CD4-positive, alpha-beta memory T cell (primary cell): ENCODE data around the gene EML1. TPM values are rescaled to one million over a fixed set of nuclear protein-coding genes. Genes with fewer than 3 reads are reported as not detected.

ENCODE experiments used
- CTCF ChIA-PET: fragments of 350-600 bp; sonication (Branson Sonifier 250); formaldehyde crosslinking; loops from one replicate; lab custom pipeline; 2021; ENCODE audit warnings: inconsistent platforms; ENCODE audit not compliant: partially characterized antibody; lab: Charles Lee
- POLR2A ChIA-PET: fragments of 350-600 bp; sonication (Branson Sonifier 250); formaldehyde crosslinking; loops from one replicate; lab custom pipeline; 2021; ENCODE audit not compliant: partially characterized antibody; lab: Charles Lee
- DNase-seq, 5 donors: peaks; one replicate each; pipeline versions ENCODE4 v3.0.0 to v3.0.0-alpha.2; 2020 to 2022; ENCODE audit warnings: mixed read lengths in 1 of 5
- H3K27ac ChIP-seq: one replicate; pipeline ENCODE4 v1.7.0; 2013; ENCODE audit warnings: low read depth, low read length
- H3K27me3 ChIP-seq: 2 replicates; pipeline ENCODE4 v1.7.0; 2013; ENCODE audit warnings: mild to moderate bottlenecking, low read length, moderate library complexity; ENCODE audit not compliant: insufficient read depth
- H3K36me3 ChIP-seq: 2 replicates; pipeline ENCODE4 v1.7.0; 2013; ENCODE audit warnings: mild to moderate bottlenecking, low read length, moderate library complexity; ENCODE audit not compliant: insufficient read depth
- H3K4me1 ChIP-seq: 2 replicates; pipeline ENCODE4 v1.7.0; 2013; ENCODE audit warnings: mild to moderate bottlenecking, low read length, moderate library complexity; ENCODE audit not compliant: insufficient read depth
- H3K4me3 ChIP-seq, 2 donors: one replicate each; pipeline ENCODE4 v1.7.0; 2013; ENCODE audit warnings: low read length in 2 of 2, mild to moderate bottlenecking in 1 of 2
- H3K9me3 ChIP-seq, 2 donors: one replicate each; pipeline ENCODE4 v1.7.0; 2013; ENCODE audit warnings: low read length in 2 of 2, control low read depth in 1 of 2; ENCODE audit not compliant: control insufficient read depth in 1 of 2
- H3K27ac Mint-ChIP-seq, 7 donors: one replicate each; pipeline ENCODE4 v1.8.0; 2020 to 2021; ENCODE audit warnings: mixed read lengths in 7 of 7, mild to moderate bottlenecking in 6 of 7, inconsistent platforms in 3 of 7, moderate library complexity in 3 of 7
- H3K27me3 Mint-ChIP-seq, 2 donors: one replicate each; pipeline ENCODE4 v1.8.0; 2020 to 2021; ENCODE audit warnings: mixed read lengths in 2 of 2
- H3K36me3 Mint-ChIP-seq, 2 donors: one replicate each; pipeline ENCODE4 v1.8.0; 2020 to 2021; ENCODE audit warnings: mixed read lengths in 2 of 2, inconsistent platforms in 1 of 2, mild to moderate bottlenecking in 1 of 2
- H3K4me1 Mint-ChIP-seq, 4 donors: one replicate each; pipeline ENCODE4 v1.8.0; 2020 to 2021; ENCODE audit warnings: mixed read lengths in 4 of 4, mild to moderate bottlenecking in 1 of 4
- H3K4me3 Mint-ChIP-seq, 8 donors: one replicate each; pipeline ENCODE4 v1.8.0; 2020 to 2021; ENCODE audit warnings: mixed read lengths in 8 of 8, mild to moderate bottlenecking in 7 of 8, moderate library complexity in 6 of 8, inconsistent platforms in 3 of 8
- H3K9me3 Mint-ChIP-seq, 8 donors: one replicate each; pipeline ENCODE4 v1.8.0; 2020 to 2021; ENCODE audit warnings: mixed read lengths in 8 of 8, mild to moderate bottlenecking in 5 of 8, inconsistent platforms in 3 of 8, moderate library complexity in 1 of 8
- intact Hi-C: fragments of 100-400 bp; cut with micrococcal nuclease; formaldehyde crosslinking; loops from one replicate; pipeline ENCODE4 v1.15.1; 2023
- polyA plus RNA-seq, 2 donors: library from polyadenylated mRNA; unstranded; fragments of 300-500 nt; fragmentation: Illumina TruSeq; gene quantifications; one replicate each; pipeline ENCODE4 v1.2.3, GENCODE V29; 2021
- total RNA-seq, 2 experiments: library from RNA; stranded (reverse); gene quantifications; one replicate each; pipeline ENCODE4 v1.2.3, GENCODE V29; 2021

Gene EML1
- total and polyA plus RNA-seq, 4 experiments from 2014 or later, result 0.22 to 0.23 TPM; not detected in 2

GRCh38 chr14:99891900-99892299 lies 98.7 kb downstream of the EML1 start:
- Histone ChIP-seq H3K36me3 (no peaks in the 10 kb centered on the region), H3K27ac (no peak overlapping the region), H3K4me3 (no peak overlapping the region), H3K9me3 (no peaks in the 10 kb centered on the region), H3K27me3 (no peaks in the 10 kb centered on the region), H3K4me1 (no peaks in the 10 kb centered on the region)
- Mint-ChIP-seq H3K9me3 (no peaks in the 10 kb centered on the region), H3K27me3 (peaks cover 6 to 7% of the 10 kb centered on the region in 2 donors), H3K4me1 (no peaks in the 10 kb centered on the region), H3K36me3 (no peaks in the 10 kb centered on the region), H3K27ac (no peak overlapping the region), H3K4me3 (no peak overlapping the region)
- ChIA-PET CTCF (interaction anchor here (0.8 to 1.1 kb wide), 2 partner anchors 8 to 9 kb away, joined by 3 to 5 read pairs; no protein-coding TSS in a partner anchor), POLR2A (no interaction called here)
- intact Hi-C loops, result no loop called here
- DNase-seq, result no peak

- H3K4me3 Mint-ChIP-seq, result no peak overlapping the region
- peaks cover 6 to 8% of the 10 kb centered on the region in 2 donors for H3K27me3 Mint-ChIP-seq
- H3K9me3 ChIP-seq, result no peaks in the 10 kb centered on the region
- no peaks in the 10 kb centered on the region for H3K4me1 ChIP-seq
- CTCF ChIA-PET, result interaction anchor here (0.8 to 1.1 kb wide), 2 partner anchors 8 to 10 kb away, joined by 3 to 5 read pairs; no protein-coding TSS in a partner anchor
- no peaks in the 10 kb centered on the region for H3K4me1 Mint-ChIP-seq
- H3K4me3 ChIP-seq, result no peak overlapping the region
- H3K27me3 ChIP-seq, result no peaks in the 10 kb centered on the region
- no peaks in the 10 kb centered on the region for H3K36me3 ChIP-seq
- H3K9me3 Mint-ChIP-seq, result no peaks in the 10 kb centered on the region
- no peaks in the 10 kb centered on the region for H3K36me3 Mint-ChIP-seq
- POLR2A ChIA-PET, result no interaction called here
- no peak overlapping the region for H3K27ac ChIP-seq
- intact Hi-C loops, result no loop called here
- no peak overlapping the region for H3K27ac Mint-ChIP-seq
- no peak for DNase-seq
These were observed 99.2 kb downstream of the EML1 start for GRCh38 chr14:99892406-99892805.

- Mint-ChIP-seq H3K9me3 (no peaks in the 10 kb centered on the region), H3K27me3 (peaks cover 2 to 6% of the 10 kb centered on the region in 2 donors), H3K4me1 (no peaks in the 10 kb centered on the region), H3K4me3 (no peak overlapping the region), H3K27ac (no peak overlapping the region), H3K36me3 (no peaks in the 10 kb centered on the region)
- H3K36me3 ChIP-seq, result no peaks in the 10 kb centered on the region
- H3K27ac ChIP-seq, result no peak overlapping the region
- no peak overlapping the region for H3K4me3 ChIP-seq
- CTCF ChIA-PET, result interaction anchor here (0.7 to 2.6 kb wide), 6 partner anchors 8 to 21 kb away, joined by 3 to 20 read pairs (median 4); no protein-coding TSS in a partner anchor
- intact Hi-C loops, result no loop called here
- H3K9me3 ChIP-seq, result no peaks in the 10 kb centered on the region
- no peak for DNase-seq
- H3K27me3 ChIP-seq, result no peaks in the 10 kb centered on the region
- POLR2A ChIA-PET, result no interaction called here
- H3K4me1 ChIP-seq, result no peaks in the 10 kb centered on the region
These were observed 103.1 kb downstream of the EML1 start for GRCh38 chr14:99896361-99896760.

DNA sequence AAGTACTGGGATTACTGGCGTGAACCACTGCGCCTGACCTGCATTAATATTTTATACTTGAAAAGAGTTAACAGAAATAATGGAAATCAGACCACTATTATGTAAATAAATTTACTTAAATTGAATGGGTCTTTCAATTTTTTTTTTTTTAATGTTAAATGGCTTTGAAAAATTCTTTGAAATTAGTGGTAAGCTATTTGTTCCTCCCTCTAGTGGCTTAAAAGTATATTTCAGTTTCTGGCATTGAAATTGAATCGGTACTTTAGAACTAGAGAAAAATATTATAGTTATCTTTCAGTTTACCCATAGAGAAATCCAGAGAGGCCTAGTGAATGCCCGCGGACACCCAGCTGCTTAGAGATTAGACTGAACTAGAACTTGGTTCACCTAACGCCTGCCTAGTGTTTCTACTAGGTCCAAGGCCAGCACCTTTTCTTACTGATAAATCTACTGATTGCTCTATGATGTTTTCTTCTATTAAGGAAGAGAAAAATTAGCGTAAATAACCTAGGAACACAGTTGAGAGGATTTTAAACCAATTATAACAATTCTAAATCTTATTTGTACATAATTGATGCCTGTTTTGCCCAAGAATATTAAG lies 106.5 kb downstream of the EML1 start:
- no peaks in the 10 kb centered on the region for H3K27me3 ChIP-seq
- Mint-ChIP-seq H3K4me3 (no peak overlapping the region), H3K27ac (no peak overlapping the region), H3K4me1 (no peaks in the 10 kb centered on the region), H3K27me3 (peaks cover 2 to 6% of the 10 kb centered on the region in 2 donors), H3K36me3 (no peaks in the 10 kb centered on the region), H3K9me3 (peaks cover 0 to 19% (median 4%) of the 10 kb centered on the region in 8 donors)
- no peaks in the 10 kb centered on the region for H3K9me3 ChIP-seq
- no peak overlapping the region for H3K27ac ChIP-seq
- intact Hi-C loops, result no loop called here
- no peaks in the 10 kb centered on the region for H3K4me1 ChIP-seq
- no peaks in the 10 kb centered on the region for H3K36me3 ChIP-seq
- no peak overlapping the region for H3K4me3 ChIP-seq
- ChIA-PET CTCF (interaction anchor here (0.8 to 2.6 kb wide), 5 partner anchors 8 to 16 kb away, joined by 3 to 11 read pairs (median 8); no protein-coding TSS in a partner anchor), POLR2A (no interaction called here)
- DNase-seq, result peak in 3 of 5 donors; percentile 5 to 9 (median 8)

- H3K9me3 Mint-ChIP-seq, result peaks cover 0 to 19% (median 4%) of the 10 kb centered on the region in 8 donors
- peaks cover 4 to 7% of the 10 kb centered on the region in 2 donors for H3K27me3 Mint-ChIP-seq
- H3K4me3 Mint-ChIP-seq, result no peak overlapping the region
- no peaks in the 10 kb centered on the region for H3K27me3 ChIP-seq
- no peak overlapping the region for H3K27ac Mint-ChIP-seq
- no peak overlapping the region for H3K4me3 ChIP-seq
- no peak for DNase-seq
- CTCF ChIA-PET, result no interaction called here
- H3K27ac ChIP-seq, result no peak overlapping the region
- H3K4me1 ChIP-seq, result no peaks in the 10 kb centered on the region
- H3K36me3 ChIP-seq, result no peaks in the 10 kb centered on the region
- no peaks in the 10 kb centered on the region for H3K9me3 ChIP-seq
- POLR2A ChIA-PET, result no interaction called here
- no peaks in the 10 kb centered on the region for H3K4me1 Mint-ChIP-seq
- intact Hi-C loops, result no loop called here
- no peaks in the 10 kb centered on the region for H3K36me3 Mint-ChIP-seq
These were observed 109.7 kb downstream of the EML1 start for GRCh38 chr14:99902925-99903324.

GRCh38 chr14:99904506-99904905 lies 111.3 kb downstream of the EML1 start:
- ChIA-PET POLR2A (no interaction called here), CTCF (interaction anchor here (0.9 to 1.3 kb wide), 2 partner anchors 19 to 20 kb away, joined by 3 to 4 read pairs; no protein-coding TSS in a partner anchor)
- no peaks in the 10 kb centered on the region for H3K36me3 Mint-ChIP-seq
- DNase-seq, result no peak
- H3K27me3 Mint-ChIP-seq, result peaks cover 10% of the 10 kb centered on the region in 2 donors
- Histone ChIP-seq H3K27me3 (no peaks in the 10 kb centered on the region), H3K4me3 (no peak overlapping the region), H3K36me3 (no peaks in the 10 kb centered on the region), H3K9me3 (no peaks in the 10 kb centered on the region), H3K4me1 (no peaks in the 10 kb centered on the region), H3K27ac (no peak overlapping the region)
- H3K4me3 Mint-ChIP-seq, result no peak overlapping the region
- no peaks in the 10 kb centered on the region for H3K4me1 Mint-ChIP-seq
- H3K9me3 Mint-ChIP-seq, result peaks cover 0 to 19% (median 4%) of the 10 kb centered on the region in 8 donors
- intact Hi-C loops, result no loop called here
- no peak overlapping the region for H3K27ac Mint-ChIP-seq

DNA sequence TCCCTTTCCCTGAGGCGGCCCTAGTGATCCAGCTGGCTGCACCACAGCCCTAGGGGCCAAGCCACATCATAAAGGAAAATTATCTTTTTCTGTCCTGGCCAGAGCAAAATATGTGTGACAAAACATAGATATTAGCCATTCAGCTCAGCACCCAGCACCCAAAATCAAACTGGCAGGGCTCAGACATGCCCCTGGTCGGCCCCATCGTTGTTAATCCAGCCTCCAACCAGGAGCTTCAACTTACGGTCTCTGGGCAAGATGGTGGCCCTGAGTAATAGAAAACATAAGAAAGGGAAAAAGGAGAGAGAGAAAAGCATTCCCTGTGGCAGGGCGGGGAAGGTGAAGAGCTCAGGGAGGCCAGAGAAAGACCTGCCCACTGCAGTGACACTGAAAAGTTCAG lies 111.9 kb downstream of the EML1 start:
- H3K27ac ChIP-seq, result no peak overlapping the region
- no peaks in the 10 kb centered on the region for H3K36me3 Mint-ChIP-seq
- H3K4me3 Mint-ChIP-seq, result no peak overlapping the region
- H3K4me3 ChIP-seq, result no peak overlapping the region
- no peaks in the 10 kb centered on the region for H3K4me1 ChIP-seq
- POLR2A ChIA-PET, result no interaction called here
- H3K9me3 Mint-ChIP-seq, result peaks cover 0 to 19% (median 4%) of the 10 kb centered on the region in 8 donors
- H3K36me3 ChIP-seq, result no peaks in the 10 kb centered on the region
- DNase-seq, result no peak
- H3K9me3 ChIP-seq, result no peaks in the 10 kb centered on the region
- H3K27me3 ChIP-seq, result no peaks in the 10 kb centered on the region
- CTCF ChIA-PET, result interaction anchor here (0.9 to 1.3 kb wide), 2 partner anchors 19 to 21 kb away, joined by 3 to 4 read pairs; no protein-coding TSS in a partner anchor
- H3K4me1 Mint-ChIP-seq, result no peaks in the 10 kb centered on the region
- no peak overlapping the region for H3K27ac Mint-ChIP-seq
- intact Hi-C loops, result no loop called here
- peaks cover 10 to 13% of the 10 kb centered on the region in 2 donors for H3K27me3 Mint-ChIP-seq
